Measurements from ENCODE around the gene FAM107B.

DNA sequence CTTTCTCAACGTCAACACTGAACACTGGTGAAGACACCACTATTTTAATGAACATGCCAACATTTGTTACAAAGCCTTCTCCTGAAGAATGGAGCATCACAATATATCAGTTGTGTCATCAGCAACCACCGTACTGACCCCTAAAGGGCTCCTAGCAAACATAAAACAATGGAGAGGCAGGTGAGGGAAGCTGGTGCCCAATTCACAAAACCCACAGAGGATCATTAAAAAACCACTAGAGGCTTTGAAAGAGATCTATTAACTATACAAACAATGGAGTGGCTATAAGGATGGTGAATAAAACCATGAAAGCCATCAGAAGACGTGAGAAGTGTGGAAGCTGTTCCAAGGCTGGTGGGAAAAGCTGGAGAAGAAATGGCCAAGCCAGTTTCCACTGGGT lies 150.8 kb downstream of the FAM107B start:
- TF ChIP-seq, protein P1, sequence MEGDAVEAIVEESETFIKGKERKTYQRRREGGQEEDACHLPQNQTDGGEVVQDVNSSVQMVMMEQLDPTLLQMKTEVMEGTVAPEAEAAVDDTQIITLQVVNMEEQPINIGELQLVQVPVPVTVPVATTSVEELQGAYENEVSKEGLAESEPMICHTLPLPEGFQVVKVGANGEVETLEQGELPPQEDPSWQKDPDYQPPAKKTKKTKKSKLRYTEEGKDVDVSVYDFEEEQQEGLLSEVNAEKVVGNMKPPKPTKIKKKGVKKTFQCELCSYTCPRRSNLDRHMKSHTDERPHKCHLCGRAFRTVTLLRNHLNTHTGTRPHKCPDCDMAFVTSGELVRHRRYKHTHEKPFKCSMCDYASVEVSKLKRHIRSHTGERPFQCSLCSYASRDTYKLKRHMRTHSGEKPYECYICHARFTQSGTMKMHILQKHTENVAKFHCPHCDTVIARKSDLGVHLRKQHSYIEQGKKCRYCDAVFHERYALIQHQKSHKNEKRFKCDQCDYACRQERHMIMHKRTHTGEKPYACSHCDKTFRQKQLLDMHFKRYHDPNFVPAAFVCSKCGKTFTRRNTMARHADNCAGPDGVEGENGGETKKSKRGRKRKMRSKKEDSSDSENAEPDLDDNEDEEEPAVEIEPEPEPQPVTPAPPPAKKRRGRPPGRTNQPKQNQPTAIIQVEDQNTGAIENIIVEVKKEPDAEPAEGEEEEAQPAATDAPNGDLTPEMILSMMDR (IDR thresholded peaks at IDR 0.05), result no peak
- no peak for TF ChIP-seq POLR2AphosphoS5 (IDR thresholded peaks at IDR 0.05)

Data from breast epithelium (tissue), 3 donors.